SU-DHL-6 (cell line): ENCODE results near the gene PSTPIP1.

Experiments used
- H2AFZ ChIP-seq: fragments of 200-600 bp; sonication (generic); 2 replicates; pipeline ENCODE4 v1.6.1; 2014; ENCODE audit warnings: low read depth, mild to moderate bottlenecking, moderate library complexity, mixed read lengths, antibody characterized with exemption, low read length; ENCODE audit not compliant: severe bottlenecking
- H3F3A ChIP-seq: fragments of 200-600 bp; shearing (Covaris generic); 2 replicates; pipeline ENCODE4 v1.6.0; 2016; ENCODE audit warnings: antibody characterized with exemption, mild to moderate bottlenecking; ENCODE audit not compliant: insufficient read depth
- H3K27ac ChIP-seq: fragments of 200-600 bp; sonication (generic); 2 replicates; pipeline ENCODE4 v1.5.1; 2016; ENCODE audit warnings: low read depth, mild to moderate bottlenecking, low read length, moderate library complexity, mixed read lengths
- H3K27me3 ChIP-seq: fragments of 200-600 bp; sonication (generic), shearing (Covaris generic); 2 replicates; pipeline ENCODE4 v1.6.0; 2014; ENCODE audit warnings: mild to moderate bottlenecking, low read length
- H3K36me3 ChIP-seq: fragments of 200-600 bp; sonication (generic); 2 replicates; pipeline ENCODE4 v1.6.1; 2014; ENCODE audit warnings: mild to moderate bottlenecking, low read length, mixed read lengths
- H3K4me2 ChIP-seq: fragments of 300-600, 200-600 bp; shearing (Covaris generic), sonication (generic); 2 replicates; pipeline ENCODE4 v1.6.0; 2014; ENCODE audit warnings: low read length, low read depth, mild to moderate bottlenecking; ENCODE audit not compliant: poor library complexity, severe bottlenecking
- H3K4me3 ChIP-seq: fragments of 200-600 bp; sonication (generic); 2 replicates; pipeline ENCODE4 v1.5.1; 2014; ENCODE audit warnings: antibody characterized with exemption, low read length, mild to moderate bottlenecking, mixed read lengths; ENCODE audit not compliant: insufficient read depth, poor library complexity, severe bottlenecking
- H3K79me2 ChIP-seq: fragments of 200-600 bp; sonication (generic); 2 replicates; pipeline ENCODE4 v1.6.1; 2014; ENCODE audit warnings: mild to moderate bottlenecking, low read length, moderate library complexity; ENCODE audit not compliant: insufficient read depth
- H3K9ac ChIP-seq: fragments of 200-600 bp; sonication (generic); 2 replicates; pipeline ENCODE4 v1.7.0; 2014; ENCODE audit warnings: mild to moderate bottlenecking, low read length
- H3K9me2 ChIP-seq: fragments of 200-600 bp; sonication (generic); replicated peaks from 2 replicates; pipeline ENCODE4 v1.6.1; 2014; ENCODE audit warnings: low read length; ENCODE audit not compliant: insufficient read depth
- H3K9me3 ChIP-seq: fragments of 200-600 bp; sonication (generic); 2 replicates; pipeline ENCODE4 v1.6.1; 2014; ENCODE audit warnings: low read length, mixed read lengths; ENCODE audit not compliant: insufficient read depth
- H4K20me1 ChIP-seq: fragments of 200-600 bp; sonication (generic); 2 replicates; pipeline ENCODE4 v1.6.1; 2014; ENCODE audit warnings: low read depth, mild to moderate bottlenecking, antibody characterized with exemption, low read length, moderate library complexity, mixed read lengths
- EZH2phosphoT487 ChIP-seq: fragments of 200-600 bp; sonication (generic), shearing (Covaris generic); conservative IDR thresholded peaks from 2 replicates; pipeline ENCODE4 v1.6.1; 2018; ENCODE audit warnings: mild to moderate bottlenecking, antibody characterized with exemption, low read length, moderate library complexity, mixed read lengths
- TF ChIP-seq, protein P1 (sequence below): fragments of 200-600 bp; sonication (generic); IDR thresholded peaks from one replicate; pipeline ENCODE4 v1.5.1; 2017; ENCODE audit warnings: antibody characterized with exemption, mild to moderate bottlenecking, low read length, moderate library complexity; ENCODE audit not compliant: insufficient read depth, poor library complexity, severe bottlenecking

Gene PSTPIP1

GRCh38 chr15:77001351-77001750 is 6.4 kb downstream of the PSTPIP1 start:
- Histone ChIP-seq H2AFZ (no peak overlapping the region), H4K20me1 (no peaks in the 10 kb centered on the region; the same call in 1 of the 2 replicates), H3K36me3 (no peaks in the 10 kb centered on the region), H3F3A (no peaks in the 10 kb centered on the region), H3K27me3 (no peaks in the 10 kb centered on the region), H3K9me3 (no peaks in the 10 kb centered on the region), H3K9ac (no peak overlapping the region), H3K9me2 (no peaks in the 10 kb centered on the region), H3K4me3 (no peak overlapping the region), H3K79me2 (no peaks in the 10 kb centered on the region), H3K27ac (no peak overlapping the region), H3K4me2 (no peak overlapping the region)
- no peak for TF ChIP-seq EZH2phosphoT487
- TF ChIP-seq, protein P1, sequence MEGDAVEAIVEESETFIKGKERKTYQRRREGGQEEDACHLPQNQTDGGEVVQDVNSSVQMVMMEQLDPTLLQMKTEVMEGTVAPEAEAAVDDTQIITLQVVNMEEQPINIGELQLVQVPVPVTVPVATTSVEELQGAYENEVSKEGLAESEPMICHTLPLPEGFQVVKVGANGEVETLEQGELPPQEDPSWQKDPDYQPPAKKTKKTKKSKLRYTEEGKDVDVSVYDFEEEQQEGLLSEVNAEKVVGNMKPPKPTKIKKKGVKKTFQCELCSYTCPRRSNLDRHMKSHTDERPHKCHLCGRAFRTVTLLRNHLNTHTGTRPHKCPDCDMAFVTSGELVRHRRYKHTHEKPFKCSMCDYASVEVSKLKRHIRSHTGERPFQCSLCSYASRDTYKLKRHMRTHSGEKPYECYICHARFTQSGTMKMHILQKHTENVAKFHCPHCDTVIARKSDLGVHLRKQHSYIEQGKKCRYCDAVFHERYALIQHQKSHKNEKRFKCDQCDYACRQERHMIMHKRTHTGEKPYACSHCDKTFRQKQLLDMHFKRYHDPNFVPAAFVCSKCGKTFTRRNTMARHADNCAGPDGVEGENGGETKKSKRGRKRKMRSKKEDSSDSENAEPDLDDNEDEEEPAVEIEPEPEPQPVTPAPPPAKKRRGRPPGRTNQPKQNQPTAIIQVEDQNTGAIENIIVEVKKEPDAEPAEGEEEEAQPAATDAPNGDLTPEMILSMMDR = no peak

GRCh38 chr15:77001966-77002365 is 7.0 kb downstream of the PSTPIP1 start:
- Histone ChIP-seq H3K9me2 (no peaks in the 10 kb centered on the region), H3K9me3 (no peaks in the 10 kb centered on the region), H3K27ac (no peak overlapping the region), H2AFZ (no peak overlapping the region), H4K20me1 (no peaks in the 10 kb centered on the region; the same call in 1 of the 2 replicates), H3K27me3 (no peaks in the 10 kb centered on the region), H3K9ac (no peak overlapping the region), H3K79me2 (no peaks in the 10 kb centered on the region), H3K4me2 (no peak overlapping the region), H3K36me3 (no peaks in the 10 kb centered on the region), H3F3A (no peaks in the 10 kb centered on the region), H3K4me3 (no peak overlapping the region)
- no peak for TF ChIP-seq EZH2phosphoT487
- TF ChIP-seq, protein P1 = no peak

DNA sequence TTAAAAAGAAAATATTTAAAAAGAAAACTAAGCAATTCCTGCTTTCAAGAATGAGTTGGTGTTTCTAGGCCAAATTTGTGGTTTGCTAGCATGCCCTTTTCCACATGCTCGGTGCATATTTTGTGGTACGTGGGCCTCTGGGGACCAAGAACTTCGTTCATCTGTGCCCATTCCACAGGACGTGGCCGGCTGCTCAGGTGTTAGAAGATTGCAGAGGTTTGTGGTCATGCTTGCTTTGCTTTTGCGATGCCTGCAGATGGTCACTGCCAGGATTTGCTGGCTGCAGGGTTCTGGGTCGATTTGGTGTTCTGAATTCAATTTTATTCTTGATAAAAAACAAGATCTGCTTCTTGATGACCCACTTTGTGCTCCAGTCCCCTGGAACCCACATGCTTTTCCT is 7.5 kb downstream of the PSTPIP1 start:
- Histone ChIP-seq H3K9me2 (no peaks in the 10 kb centered on the region), H3K36me3 (no peaks in the 10 kb centered on the region), H3K79me2 (no peaks in the 10 kb centered on the region), H3F3A (no peaks in the 10 kb centered on the region), H3K9me3 (no peaks in the 10 kb centered on the region), H3K27me3 (no peaks in the 10 kb centered on the region), H3K9ac (no peak overlapping the region), H3K27ac (no peak overlapping the region), H3K4me3 (no peak overlapping the region), H4K20me1 (no peaks in the 10 kb centered on the region; the same call in 1 of the 2 replicates), H2AFZ (no peak overlapping the region), H3K4me2 (no peak overlapping the region)
- no peak for TF ChIP-seq EZH2phosphoT487
- TF ChIP-seq, protein P1 = no peak
